Sigmoid colon (tissue), 7 donors: ENCODE data around the gene LIPG. TPM values are rescaled to one million over a fixed set of nuclear protein-coding genes. Genes with fewer than 3 reads are reported as not detected.

Experiments used
- DNase-seq: peaks from one replicate; pipeline ENCODE4 v3.0.0-alpha.2; 2019
- H3K27ac ChIP-seq, 4 donors: fragments of 200-600 bp; sonication (generic); one replicate each; pipeline ENCODE4 v1.5.1; 2016 to 2019; ENCODE audit warnings: mild to moderate bottlenecking in 1 of 4
- H3K27me3 ChIP-seq, 3 donors: fragments of 200-600 bp; sonication (generic); one replicate each; pipeline ENCODE4 v1.5.1; 2019; ENCODE audit warnings: mild to moderate bottlenecking in 1 of 3
- H3K36me3 ChIP-seq, 4 donors: fragments of 200-600 bp; sonication (generic); one replicate each; pipeline ENCODE4 v1.5.1; 2016 to 2019
- H3K4me1 ChIP-seq, 4 donors: fragments of 200-600 bp; sonication (generic); one replicate each; pipeline ENCODE4 v1.5.1; 2017 to 2019
- H3K4me3 ChIP-seq, 4 donors: fragments of 200-600 bp; sonication (generic); one replicate each; pipeline ENCODE4 v1.5.1; 2017 to 2019; ENCODE audit warnings: mild to moderate bottlenecking in 2 of 4, moderate library complexity in 1 of 4
- H3K9me3 ChIP-seq, 4 donors: fragments of 200-600 bp in 3 of 4; sonication (generic) in 3 of 4; one replicate each; pipeline versions ENCODE4 v1.5.1 to v1.6.1; 2013 to 2019
- CTCF ChIP-seq, 4 experiments: fragments of 450-650 bp in 3 of 4; fragments of 200-600 bp in 1 of 4; IDR thresholded peaks; one replicate each; pipeline ENCODE4 v1.5.1; 2016 to 2019; ENCODE audit warnings: antibody characterized with exemption in 4 of 4, mild to moderate bottlenecking in 3 of 4, moderate library complexity in 2 of 4
- EP300 ChIP-seq, 4 donors: sonication (generic); formaldehyde crosslinking; IDR thresholded peaks; one replicate each; pipeline ENCODE4 v1.6.1; 2017; ENCODE audit warnings: antibody characterized with exemption in 4 of 4
- POLR2A ChIP-seq, 2 donors: fragments of 450-650 bp; IDR thresholded peaks; one replicate each; pipeline ENCODE4 v1.6.1; 2016; ENCODE audit warnings: antibody characterized with exemption in 2 of 2, mild to moderate bottlenecking in 2 of 2, moderate library complexity in 2 of 2
- POLR2AphosphoS5 ChIP-seq, 4 donors: sonication (generic); formaldehyde crosslinking; IDR thresholded peaks; one replicate each; pipeline ENCODE4 v1.6.1; 2017; ENCODE audit warnings: antibody characterized with exemption in 4 of 4
- WGBS, 2 donors: extraction: QIAGEN DNeasy Blood & Tissue Kit; methylation state at CpG; one replicate each; pipeline ENCODE4 v1.1.7; 2013; 5-methylcytosine and 5-hydroxymethylcytosine counted together
- intact Hi-C: fragments of 100-400 bp; cut with DNase I; formaldehyde crosslinking; loops from one replicate; pipeline ENCODE4 v1.15.1; 2023
- polyA plus RNA-seq, 3 donors: library from polyadenylated mRNA; stranded (reverse); fragments of 200-250 nt; gene quantifications; one replicate each; pipeline ENCODE4 v1.2.3, GENCODE V29; 2013
- total RNA-seq, 4 donors: library from RNA; depleted of rRNA; stranded (reverse); fragments of >200 nt; gene quantifications; one replicate each; pipeline ENCODE4 v1.1.0, GENCODE V29; 2016
- donor health status: healthy with polysubstance abuse.
- donor health status: Bipolar disorder and iron deficiency.
- donor health status: healthy.

Gene LIPG
- total and polyA plus RNA-seq, 7 donors = under 0.01 to 21.9 (median 2.4) TPM

- H3K27me3 ChIP-seq = no peaks in the 10 kb centered on the region
- intact Hi-C loops = no loop called here
- no peak overlapping the region for H3K27ac ChIP-seq
- no peaks in the 10 kb centered on the region for H3K9me3 ChIP-seq
- DNase-seq = no peak
- H3K4me1 ChIP-seq = no peaks in the 10 kb centered on the region
- WGBS, 2 donors = 54 to 77% methylated on average over 8 of the region's 8 CpGs
- H3K36me3 ChIP-seq = no peaks in the 10 kb centered on the region
- TF ChIP-seq CTCF (IDR thresholded peaks at IDR 0.05) (no peak), POLR2A (IDR thresholded peaks at IDR 0.05) (no peak), POLR2AphosphoS5 (IDR thresholded peaks at IDR 0.05) (no peak), EP300 (IDR thresholded peaks at IDR 0.05) (no peak)
- H3K4me3 ChIP-seq = no peak overlapping the region
Observed at GRCh38 chr18:49597157-49597931, 35.5 kb downstream of the LIPG start.

- WGBS, 2 donors = 94% methylated on average over 4 of the region's 4 CpGs
- no peak for DNase-seq
- no peak for TF ChIP-seq POLR2A (IDR thresholded peaks at IDR 0.05)
- no peak for TF ChIP-seq POLR2AphosphoS5 (IDR thresholded peaks at IDR 0.05)
- no peak for TF ChIP-seq CTCF (IDR thresholded peaks at IDR 0.05)
- TF ChIP-seq EP300 (IDR thresholded peaks at IDR 0.05) = no peak
- Histone ChIP-seq H3K36me3 (no peaks in the 10 kb centered on the region), H3K4me3 (no peak overlapping the region), H3K4me1 (no peaks in the 10 kb centered on the region), H3K9me3 (peaks cover 0 to 8% (median 0%) of the 10 kb centered on the region in 4 donors), H3K27me3 (no peaks in the 10 kb centered on the region), H3K27ac (no peak overlapping the region)
- intact Hi-C loops = no loop called here
Observed at GRCh38 chr18:49601211-49601610, 39.4 kb downstream of the LIPG start.

- Histone ChIP-seq H3K36me3 (no peaks in the 10 kb centered on the region), H3K4me1 (no peaks in the 10 kb centered on the region), H3K27ac (no peak overlapping the region), H3K27me3 (no peaks in the 10 kb centered on the region), H3K4me3 (no peak overlapping the region), H3K9me3 (peaks cover 0 to 8% (median 0%) of the 10 kb centered on the region in 4 donors)
- DNase-seq = no peak
- WGBS, 2 donors = 86 to 91% methylated on average over 4 of the region's 4 CpGs
- intact Hi-C loops = no loop called here
- TF ChIP-seq CTCF (IDR thresholded peaks at IDR 0.05) (no peak), EP300 (IDR thresholded peaks at IDR 0.05) (no peak), POLR2A (IDR thresholded peaks at IDR 0.05) (no peak), POLR2AphosphoS5 (IDR thresholded peaks at IDR 0.05) (no peak)
Observed at GRCh38 chr18:49608366-49609255, 46.8 kb downstream of the LIPG start.

- no peak overlapping the region for H3K27ac ChIP-seq
- no peak for TF ChIP-seq POLR2AphosphoS5 (IDR thresholded peaks at IDR 0.05)
- TF ChIP-seq CTCF (IDR thresholded peaks at IDR 0.05) = no peak
- TF ChIP-seq POLR2A (IDR thresholded peaks at IDR 0.05) = no peak
- no peak for TF ChIP-seq EP300 (IDR thresholded peaks at IDR 0.05)
- DNase-seq = no peak
- 93 to 94% methylated on average over 3 of the region's 3 CpGs for WGBS, 2 donors
- H3K27me3 ChIP-seq = no peaks in the 10 kb centered on the region
- intact Hi-C loops = no loop called here
- peaks cover 0 to 8% (median 0%) of the 10 kb centered on the region in 4 donors for H3K9me3 ChIP-seq
- H3K4me3 ChIP-seq = no peak overlapping the region
- H3K36me3 ChIP-seq = no peaks in the 10 kb centered on the region
- no peaks in the 10 kb centered on the region for H3K4me1 ChIP-seq
Observed at GRCh38 chr18:49609256-49610021, 47.6 kb downstream of the LIPG start.
